HG03442 (cell line): ENCODE results near the gene NDUFAF7.
"Not testable (repeated sequence)": the region's sequence is repeated elsewhere in the genome, so short reads cannot be mapped to it uniquely, and the experiment has no call there.

Source experiments
- ATAC-seq: cut with Tn5 transposase; IDR thresholded peaks from one replicate; pipeline ENCODE4 v1.9.1; 2021; ENCODE audit warnings: mild to moderate bottlenecking, moderate library complexity; ENCODE audit not compliant: unreplicated experiment

Gene NDUFAF7

DNA sequence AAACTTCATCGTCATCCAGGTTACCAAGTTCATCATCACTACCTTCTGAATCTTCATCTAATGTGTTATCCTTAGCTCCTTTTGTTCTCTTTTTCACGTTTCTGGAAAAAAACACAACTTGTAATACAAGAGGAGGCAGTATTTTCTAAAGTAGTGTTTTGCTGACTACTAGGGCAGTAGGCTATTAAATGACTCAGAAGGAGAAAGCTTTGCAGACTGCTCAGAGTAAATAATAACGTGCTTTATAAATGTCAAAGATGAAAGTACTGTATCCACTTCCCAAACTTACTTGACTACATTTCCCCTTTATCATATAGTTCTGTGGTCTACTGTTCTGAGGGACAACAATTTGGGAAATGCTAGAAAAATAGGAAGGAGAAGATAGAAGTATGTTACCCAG is 19.5 kb upstream of the NDUFAF7 start:
- no peak for ATAC-seq

DNA sequence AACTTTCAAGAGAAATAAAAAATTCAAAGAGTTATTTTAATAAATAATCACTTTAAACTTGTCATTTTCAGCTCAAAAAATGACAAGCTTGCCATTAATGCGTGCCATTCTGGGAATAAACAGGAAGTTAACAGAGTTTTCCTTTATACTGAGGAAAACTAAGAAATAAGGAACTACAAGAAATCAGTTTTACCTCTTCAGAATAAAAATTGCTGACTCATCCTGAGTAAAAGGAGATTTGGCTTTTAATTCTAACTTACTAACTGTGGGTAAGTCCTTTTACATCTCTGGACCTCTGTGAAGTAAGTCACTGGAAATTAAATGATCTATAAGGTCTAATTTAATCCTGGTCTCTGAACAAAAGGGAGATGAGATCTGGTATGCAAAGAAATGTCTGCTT is 16.2 kb upstream of the NDUFAF7 start:
- ATAC-seq: no peak

DNA sequence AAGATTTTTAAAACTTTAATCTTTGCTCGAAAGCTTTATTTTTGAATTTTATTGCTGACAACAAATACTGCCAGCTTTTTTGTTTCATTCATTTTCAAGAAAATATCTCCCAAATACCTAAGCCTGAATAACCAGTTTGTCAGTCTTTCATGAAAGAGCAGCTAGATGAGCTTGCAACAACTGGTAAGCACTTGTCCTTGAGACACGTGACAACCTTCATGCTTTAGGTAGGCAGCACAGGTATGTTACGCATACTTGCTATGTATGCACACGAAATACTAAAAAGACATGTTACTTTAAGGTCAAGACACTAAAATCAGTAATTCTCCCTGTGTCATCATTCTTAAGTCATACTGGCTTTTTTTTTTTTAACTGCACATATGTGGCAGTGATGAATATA is 12.4 kb upstream of the NDUFAF7 start:
- ATAC-seq: no peak

DNA sequence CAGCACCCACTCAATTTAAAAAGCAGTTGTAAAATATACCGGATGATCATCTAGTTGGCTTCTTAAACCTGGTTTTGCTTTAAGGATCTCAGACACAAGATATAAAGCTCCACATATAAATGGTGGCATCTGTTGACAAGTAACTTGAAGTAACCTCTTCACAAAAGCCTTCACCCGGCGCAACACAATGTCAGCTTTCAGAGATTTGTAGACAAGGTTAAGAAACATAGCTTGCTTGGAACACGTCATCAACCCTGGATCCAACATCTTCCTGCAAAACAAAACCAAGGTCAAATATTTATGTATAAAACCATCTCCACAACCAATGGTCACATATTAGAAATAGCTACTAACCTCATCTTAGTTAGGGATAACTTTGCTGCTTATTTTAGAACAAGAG is 8.3 kb upstream of the NDUFAF7 start:
- no peak for ATAC-seq

DNA sequence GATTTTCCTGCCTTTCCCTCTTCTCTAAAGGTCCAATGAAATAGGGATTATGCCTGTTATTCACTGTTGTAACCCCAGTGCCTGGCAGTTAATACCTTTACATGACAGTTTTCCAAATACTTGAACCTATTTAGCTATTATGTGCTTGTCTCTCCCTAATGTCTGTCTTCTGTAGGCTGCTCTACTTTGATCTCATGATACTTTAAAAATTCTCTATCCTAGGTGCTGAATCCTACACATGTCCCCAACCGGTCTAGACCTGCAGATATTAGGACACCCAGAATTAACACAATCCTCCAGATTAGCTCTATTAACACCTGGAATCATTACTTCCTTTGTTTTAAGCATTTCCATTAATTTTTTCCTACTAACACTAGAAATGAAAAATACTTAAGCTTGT is 7.4 kb upstream of the NDUFAF7 start:
- ATAC-seq: no peak

DNA sequence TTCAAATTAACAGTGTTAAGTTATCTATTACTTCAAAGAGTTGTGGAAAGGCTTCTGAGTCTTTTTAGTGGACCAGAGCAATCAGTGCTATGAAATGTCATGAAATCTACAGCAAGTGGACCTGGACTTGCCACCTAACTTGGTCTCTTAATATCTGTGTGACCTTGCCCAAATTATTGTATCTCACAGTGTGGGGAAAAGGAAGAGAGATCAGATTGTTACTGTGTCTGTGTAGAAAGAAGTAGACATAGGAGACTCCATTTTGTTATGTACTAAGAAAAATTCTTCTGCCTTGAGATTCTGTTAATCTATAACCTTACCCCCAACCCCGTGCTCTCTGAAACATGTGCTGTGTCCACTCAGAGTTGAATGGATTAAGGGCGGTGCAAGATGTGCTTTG is 6.3 kb upstream of the NDUFAF7 start:
- not testable (repeated sequence) for ATAC-seq

DNA sequence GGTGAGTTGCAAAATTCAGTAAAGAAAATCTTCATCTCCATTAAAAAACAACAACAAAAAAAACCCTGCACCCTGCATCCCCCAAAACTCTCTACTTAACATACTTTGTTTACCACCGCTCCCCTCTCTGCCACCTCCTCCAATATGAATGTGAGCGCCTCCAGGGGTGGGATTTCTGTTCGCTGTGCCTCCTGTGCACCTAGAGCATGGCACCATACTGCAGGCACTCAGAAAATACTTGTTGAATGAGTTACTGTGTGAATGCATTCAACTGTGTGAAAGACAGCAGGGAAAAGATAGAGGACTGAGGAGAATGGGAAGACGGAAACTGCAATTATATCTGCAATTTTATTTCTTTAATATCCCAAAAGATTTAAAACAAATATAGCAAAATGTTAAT is 4.6 kb upstream of the NDUFAF7 start:
- ATAC-seq: no peak

DNA sequence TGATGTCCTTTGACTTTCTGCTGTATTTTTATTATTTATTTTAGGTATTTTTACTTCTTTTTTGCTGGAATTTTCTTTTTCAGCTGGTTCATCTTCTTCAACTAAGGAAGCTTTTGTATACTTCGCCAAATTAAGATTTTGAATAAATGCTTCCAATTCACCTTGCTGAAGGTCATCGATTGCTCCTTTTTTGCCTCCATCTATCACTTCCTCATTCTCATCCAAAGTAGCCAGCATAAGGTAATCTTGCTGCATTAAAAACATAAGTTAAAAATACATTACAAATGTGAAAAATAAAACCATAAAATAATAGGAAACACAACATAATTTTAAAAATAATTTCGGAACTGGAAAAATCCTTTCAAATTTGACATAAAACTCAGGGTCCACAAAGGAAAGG is 2.7 kb upstream of the NDUFAF7 start:
- no peak for ATAC-seq

DNA sequence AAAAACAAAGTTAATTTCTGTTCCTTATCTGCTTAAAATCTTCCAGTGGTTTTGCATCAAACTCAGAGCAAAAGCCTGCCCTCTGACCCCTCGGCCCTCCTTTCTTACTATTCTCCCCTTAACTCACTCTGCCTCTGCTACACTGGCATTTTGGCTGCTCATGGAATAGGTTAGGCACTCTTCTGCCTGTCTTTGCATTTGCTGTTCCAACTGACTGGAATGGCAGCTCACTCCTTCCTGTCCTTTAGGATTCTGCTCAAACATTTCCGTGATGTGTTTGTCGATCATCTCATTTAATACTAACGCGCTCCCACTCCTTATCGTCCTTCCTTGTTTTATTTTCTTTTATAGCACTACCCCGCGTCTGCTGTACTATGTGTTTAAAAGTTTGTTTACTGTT is 877 bp upstream of the NDUFAF7 start:
- ATAC-seq: no peak

DNA sequence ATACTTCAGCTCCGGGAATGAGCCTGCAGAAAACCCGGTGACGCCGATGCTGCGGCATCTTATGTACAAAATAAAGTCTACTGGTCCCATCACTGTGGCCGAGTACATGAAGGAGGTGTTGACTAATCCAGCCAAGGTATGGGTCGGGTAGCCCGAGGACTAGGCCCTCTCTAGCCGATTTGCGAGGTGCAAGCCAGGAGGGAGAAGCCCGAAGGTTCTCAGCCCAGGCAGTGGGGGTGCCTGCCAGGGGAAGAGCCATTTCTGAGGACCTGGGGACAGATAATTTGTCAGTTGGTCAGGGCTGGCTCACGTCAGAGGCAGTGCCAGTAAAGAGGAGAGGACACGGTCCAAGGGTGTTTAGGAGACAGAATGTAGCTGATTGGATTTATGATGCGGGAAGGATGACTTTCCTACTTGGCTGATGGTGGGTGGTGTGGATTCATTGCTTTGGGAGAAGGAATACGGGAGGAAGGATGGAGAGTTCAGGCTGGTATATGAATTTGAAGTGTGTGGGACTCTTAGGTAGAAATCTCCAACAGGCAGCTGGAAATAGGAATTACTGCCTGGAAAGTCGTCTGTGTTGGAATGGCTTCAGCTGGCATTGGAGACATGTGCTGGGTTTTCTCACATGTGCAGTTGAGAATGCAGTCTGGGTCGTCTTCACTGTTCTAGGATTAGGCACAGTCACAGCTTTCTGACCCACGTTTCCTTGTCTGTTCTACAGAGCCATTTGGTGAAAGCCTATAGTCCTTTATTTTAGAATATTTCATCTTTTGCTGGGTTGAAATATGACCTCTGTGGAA is 874 bp downstream of the NDUFAF7 start:
- peak; percentile 20 for ATAC-seq

DNA sequence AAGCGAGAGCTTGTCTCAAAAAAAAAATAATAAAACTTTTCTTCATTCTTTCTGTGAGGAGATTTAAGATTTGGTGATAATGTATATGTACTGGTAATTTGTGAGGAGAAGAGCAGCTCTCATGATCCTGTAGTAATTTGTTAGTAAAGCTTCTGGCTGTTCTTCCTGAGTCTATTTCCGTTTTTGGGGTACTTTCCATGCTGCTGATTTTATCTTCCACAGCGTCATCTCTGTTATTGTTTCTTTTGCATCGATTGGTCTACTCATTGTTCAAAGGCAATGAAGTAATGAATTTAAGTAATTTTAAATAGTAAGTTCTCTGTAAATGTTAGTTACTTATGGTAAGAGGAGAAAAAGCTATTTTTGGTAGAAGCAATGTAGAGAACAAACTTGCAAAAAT is 12.0 kb downstream of the NDUFAF7 start:
- ATAC-seq: no peak

DNA sequence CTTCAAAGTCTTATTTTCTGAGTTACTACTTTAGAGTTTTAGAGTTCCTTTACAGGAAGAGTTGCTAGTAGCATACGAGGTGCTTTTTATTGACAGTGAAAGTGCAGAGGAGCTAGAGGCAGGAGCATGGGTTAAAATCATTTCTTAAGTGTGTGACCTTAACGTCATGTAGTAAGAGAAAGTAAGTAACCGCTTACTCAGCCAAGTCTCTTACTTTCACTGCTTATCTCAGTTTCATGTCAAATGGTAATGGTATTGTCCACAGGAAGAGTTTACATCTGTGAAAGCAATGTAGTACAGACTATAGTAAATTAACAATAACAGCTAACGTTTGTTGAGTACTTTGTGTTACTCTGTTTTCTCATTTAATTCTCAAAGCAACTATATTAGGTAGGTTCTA is 12.6 kb downstream of the NDUFAF7 start:
- peak; percentile 94 for ATAC-seq

DNA sequence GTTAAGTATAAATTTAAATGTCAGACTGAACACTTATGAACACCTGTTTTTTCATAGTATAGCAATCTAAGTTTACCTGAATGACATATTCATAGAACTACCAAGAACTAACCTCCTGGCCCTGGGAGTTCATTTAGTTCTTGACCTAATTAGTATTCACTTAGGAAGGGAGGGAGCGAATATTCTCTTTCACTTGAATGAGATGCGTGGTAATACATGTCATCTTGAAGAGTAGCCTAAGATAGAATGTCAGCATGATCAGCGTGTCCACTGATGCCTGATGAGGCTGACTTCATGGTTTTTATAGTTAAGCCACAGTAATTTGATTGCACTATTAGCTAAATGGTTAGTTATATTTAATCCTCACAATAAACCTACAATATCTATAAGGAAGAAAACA is 13.3 kb downstream of the NDUFAF7 start:
- ATAC-seq: no peak

DNA sequence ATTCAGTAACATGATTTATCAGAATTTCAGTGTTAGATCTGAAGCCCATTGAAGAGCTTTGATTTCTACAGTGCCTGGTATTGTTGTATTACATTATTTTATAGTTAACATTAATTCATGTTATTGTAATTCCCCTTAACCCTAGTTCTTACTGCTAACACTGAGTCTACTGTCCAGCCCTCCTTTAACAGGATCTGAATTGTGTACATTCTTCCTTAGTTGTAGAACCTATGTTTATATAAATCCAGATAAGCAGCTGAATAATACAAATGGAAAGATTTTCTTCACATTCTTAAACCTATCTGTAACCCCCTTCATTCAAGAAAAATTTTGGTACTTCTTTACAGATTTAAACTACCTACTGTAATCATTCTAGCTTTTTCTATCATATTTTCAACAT is 14.7 kb downstream of the NDUFAF7 start:
- ATAC-seq: no peak

DNA sequence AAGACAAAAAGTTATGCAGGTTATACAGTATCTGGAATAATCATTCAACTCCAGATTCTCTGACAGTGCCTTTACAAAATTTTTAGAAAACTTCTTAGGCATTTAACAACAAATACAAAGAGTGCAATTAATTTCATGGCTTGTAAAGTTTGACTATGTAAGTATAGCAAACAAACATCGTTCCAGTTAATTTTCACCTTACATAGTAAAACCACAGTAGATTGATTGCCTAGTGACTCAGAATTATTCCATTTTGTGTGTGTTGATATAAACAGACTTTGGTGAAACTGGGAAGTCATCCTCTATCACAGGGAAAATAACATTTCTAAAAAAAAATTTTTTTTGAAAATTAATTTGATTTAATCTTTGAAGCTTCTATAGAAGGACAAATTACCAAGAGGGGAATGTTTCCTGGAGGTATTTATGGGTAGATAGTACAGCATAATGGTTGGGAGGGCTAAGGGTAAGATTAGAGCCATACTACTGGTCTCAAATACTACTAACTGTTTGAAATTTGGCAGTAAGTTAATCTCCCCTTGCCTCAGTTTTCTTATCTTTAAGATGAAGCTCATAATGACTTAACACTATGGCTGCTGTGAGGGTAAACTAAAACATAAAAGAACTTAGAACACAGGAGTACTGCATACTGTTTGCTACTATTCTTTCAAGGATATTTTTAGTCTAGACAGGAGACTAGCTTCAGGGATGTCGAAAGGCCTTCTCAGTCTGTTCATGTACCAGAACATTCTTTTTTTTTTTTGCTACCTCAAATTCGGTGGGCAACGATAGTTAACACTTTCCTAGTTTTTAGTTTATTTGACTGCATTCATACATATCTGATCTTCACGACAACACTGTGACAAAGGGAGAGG is 19.6 kb downstream of the NDUFAF7 start:
- ATAC-seq: no peak

DNA sequence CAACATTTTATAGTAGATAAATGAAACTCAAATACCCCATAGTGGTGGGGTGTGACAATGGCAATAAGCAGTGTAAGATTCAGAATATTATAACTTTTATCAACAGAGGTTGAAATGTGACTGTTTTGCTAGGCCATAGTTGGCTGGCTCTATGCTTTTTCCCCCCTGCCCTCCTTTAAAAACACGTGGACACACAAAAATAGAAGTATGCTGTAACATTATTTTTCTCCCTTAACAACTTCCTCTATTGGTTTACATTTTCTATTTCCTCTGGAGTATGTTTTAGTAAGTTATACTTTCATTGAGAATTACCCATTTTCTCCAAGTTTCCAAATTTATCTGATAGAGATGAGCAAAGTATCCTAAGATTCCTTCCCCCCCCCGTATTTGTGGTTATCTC is 31.1 kb downstream of the NDUFAF7 start:
- ATAC-seq: no peak

DNA sequence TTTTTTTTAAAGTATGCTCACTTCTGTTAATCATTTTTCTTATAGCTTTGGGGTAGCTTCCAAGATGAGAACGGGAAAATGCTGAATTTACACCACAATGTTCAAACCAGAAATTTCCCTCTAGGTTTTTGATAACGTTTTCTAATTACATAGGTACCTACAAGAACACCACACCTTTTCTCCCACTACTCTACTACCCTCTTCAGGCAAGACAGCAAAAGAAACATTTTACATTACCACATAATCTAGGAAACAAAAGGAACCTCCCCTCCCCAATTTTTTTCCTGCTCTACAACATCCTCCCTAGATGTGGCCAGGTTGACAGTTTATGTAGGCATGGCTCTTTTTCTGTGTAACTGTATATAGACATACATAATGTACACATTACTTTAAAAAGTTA is 32.4 kb downstream of the NDUFAF7 start:
- ATAC-seq: no peak

DNA sequence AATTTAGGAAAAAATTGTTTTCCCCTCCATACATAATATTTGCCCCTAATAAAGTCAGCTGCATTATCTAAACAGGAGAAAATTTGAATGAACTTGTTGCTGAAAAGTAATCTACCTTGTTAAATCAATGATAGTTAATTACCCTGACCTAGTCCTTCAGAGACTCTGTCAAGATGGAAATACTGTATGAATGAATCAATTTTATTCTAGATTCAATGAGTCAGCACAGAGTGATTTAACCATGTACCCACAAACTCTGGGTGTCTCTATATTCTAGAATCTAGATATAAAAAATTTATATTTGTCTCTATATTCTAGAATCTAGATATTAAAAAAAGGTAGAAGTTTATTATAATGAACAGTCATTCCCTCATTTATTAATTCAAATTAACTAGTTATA is 36.2 kb downstream of the NDUFAF7 start:
- ATAC-seq: no peak

DNA sequence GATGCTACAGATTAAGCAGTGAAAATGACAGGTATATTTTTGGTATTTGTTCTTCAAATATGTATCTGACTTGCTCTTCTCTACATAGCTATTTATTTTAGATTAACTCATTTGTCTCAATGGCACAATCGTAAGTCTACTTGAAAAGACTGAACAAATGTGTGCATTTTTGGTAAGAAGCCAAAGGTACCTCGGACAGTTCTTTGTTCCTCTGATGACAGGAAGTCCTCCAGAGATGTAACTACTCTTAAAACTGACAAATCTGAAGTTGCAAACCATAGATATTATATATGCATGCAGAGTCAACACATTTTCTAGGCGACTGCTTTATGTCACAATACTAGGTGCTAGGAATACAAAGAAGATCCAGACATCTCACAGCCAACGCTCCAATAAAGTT is 36.7 kb downstream of the NDUFAF7 start:
- ATAC-seq: no peak

DNA sequence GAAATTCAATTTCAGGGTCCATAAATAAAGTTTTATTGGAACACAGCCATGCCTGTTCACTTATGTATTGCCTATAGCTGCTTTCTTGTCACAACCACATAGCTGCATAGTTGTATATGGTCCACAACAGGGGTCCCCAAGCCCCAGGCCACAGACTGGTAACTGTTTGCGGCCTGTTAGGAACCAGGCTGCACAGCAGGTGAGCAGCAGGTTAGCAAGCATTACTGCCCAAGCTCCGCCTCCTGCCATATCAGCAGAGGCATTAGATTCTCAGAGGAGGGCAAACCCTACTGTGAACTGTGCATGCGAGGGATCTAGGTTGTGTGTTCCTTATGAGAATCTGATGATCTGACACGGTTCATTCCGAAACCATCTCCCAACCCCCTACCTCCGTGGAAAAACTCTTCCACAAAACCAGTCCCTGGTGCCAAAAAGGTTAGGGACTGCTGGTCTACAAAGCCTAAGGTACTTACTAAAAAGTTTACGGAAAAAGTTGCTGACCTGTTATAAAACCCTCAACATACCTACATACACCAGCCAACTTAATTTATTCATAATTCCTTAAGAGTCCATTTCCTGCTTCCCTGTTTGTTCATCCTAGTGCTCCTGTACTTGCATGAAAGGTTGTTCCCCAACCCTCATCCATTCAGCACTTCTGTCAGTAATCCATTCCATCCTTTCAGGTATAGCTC is 40.1 kb downstream of the NDUFAF7 start:
- no peak for ATAC-seq

DNA sequence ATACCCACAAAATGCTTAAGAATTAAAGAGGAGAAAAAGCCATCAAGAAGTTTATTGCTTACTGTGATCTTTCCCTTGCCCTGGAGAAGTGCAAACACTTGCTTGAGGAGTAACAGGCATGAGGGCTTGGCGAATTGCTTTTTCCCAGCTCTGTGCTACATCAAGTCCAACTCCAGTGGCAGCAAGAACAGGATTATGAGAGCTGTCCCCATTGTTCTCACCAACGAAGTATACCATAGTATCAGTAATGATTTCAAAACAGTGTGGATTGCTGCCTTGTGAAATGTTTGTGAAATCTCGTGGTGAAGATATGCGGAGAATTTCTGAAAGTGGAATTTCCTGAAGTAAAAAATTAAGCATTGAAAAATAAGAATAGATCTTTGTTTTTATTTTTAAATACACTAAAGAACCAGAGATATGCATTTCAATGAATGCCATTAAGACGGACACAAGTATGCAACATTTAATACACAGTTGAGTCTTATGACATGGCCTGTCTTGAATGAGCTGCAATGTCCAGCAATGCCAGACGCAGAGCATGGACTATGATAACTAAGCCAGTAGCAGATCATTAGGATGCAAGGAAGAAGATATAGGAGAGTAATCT is 43.0 kb downstream of the NDUFAF7 start:
- no peak for ATAC-seq
